Measurements from ENCODE around the gene DPP4. TPM values are rescaled to one million over a fixed set of nuclear protein-coding genes. Genes with fewer than 3 reads are reported as not detected.

The DPP4 gene
- total RNA-seq, 2 experiments from 2014 or later = not detected

- BruUV-seq (replicated peaks) = no TSS peak
- intact Hi-C loops (cut with micrococcal nuclease; ENCODE audit: unreplicated experiment) = no loop called here
- no peak for DNase-seq (ENCODE audit: low spot score)
- H3K4me3 ChIP-seq (ENCODE audit: low read depth, low read length, poor library complexity, severe bottlenecking) = no peak overlapping the region
- no peaks in the 10 kb centered on the region for H3K4me1 ChIP-seq (ENCODE audit: insufficient read depth, low read length, poor library complexity, severe bottlenecking)
- no peak overlapping the region for H3K27ac ChIP-seq (ENCODE audit: low read depth, low read length, poor library complexity, severe bottlenecking)
- no peaks in the 10 kb centered on the region for H3K9me3 ChIP-seq (ENCODE audit: low read length)
- H4K20me1 ChIP-seq (ENCODE audit: insufficient read depth, low read length) = no peaks in the 10 kb centered on the region
- H3K36me3 ChIP-seq (ENCODE audit: insufficient read depth, low read length) = no peaks in the 10 kb centered on the region
- ChIA-PET POLR2A (interaction anchor here (0.7 to 1.8 kb wide), 2 partner anchors 9 to 13 kb away, joined by 3 to 5 read pairs; no protein-coding TSS in a partner anchor), CTCF (ENCODE audit: unreplicated experiment) (no interaction called here)
- TF ChIP-seq, protein P1, sequence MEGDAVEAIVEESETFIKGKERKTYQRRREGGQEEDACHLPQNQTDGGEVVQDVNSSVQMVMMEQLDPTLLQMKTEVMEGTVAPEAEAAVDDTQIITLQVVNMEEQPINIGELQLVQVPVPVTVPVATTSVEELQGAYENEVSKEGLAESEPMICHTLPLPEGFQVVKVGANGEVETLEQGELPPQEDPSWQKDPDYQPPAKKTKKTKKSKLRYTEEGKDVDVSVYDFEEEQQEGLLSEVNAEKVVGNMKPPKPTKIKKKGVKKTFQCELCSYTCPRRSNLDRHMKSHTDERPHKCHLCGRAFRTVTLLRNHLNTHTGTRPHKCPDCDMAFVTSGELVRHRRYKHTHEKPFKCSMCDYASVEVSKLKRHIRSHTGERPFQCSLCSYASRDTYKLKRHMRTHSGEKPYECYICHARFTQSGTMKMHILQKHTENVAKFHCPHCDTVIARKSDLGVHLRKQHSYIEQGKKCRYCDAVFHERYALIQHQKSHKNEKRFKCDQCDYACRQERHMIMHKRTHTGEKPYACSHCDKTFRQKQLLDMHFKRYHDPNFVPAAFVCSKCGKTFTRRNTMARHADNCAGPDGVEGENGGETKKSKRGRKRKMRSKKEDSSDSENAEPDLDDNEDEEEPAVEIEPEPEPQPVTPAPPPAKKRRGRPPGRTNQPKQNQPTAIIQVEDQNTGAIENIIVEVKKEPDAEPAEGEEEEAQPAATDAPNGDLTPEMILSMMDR (conservative IDR thresholded peaks at IDR 0.05; ENCODE audit: low read length) = no peak
- H3K9me2 ChIP-seq (ENCODE audit: insufficient read depth, low read length) = no peaks in the 10 kb centered on the region
- no peaks in the 10 kb centered on the region for H3K79me2 ChIP-seq (ENCODE audit: insufficient read depth, low read depth, low read length)
- H3K4me2 ChIP-seq (ENCODE audit: low read length) = no peak overlapping the region
- H2AFZ ChIP-seq (ENCODE audit: low read length) = no peak overlapping the region
These were observed 74.7 kb downstream of the DPP4 start for GRCh38 chr2:161999321-161999720.

GRCh38 chr2:161998857-161999256, 75.2 kb downstream of the DPP4 start:
- Histone ChIP-seq H3K9me2 (ENCODE audit: insufficient read depth, low read length) (no peaks in the 10 kb centered on the region), H3K4me1 (ENCODE audit: insufficient read depth, low read length, poor library complexity, severe bottlenecking) (no peaks in the 10 kb centered on the region), H2AFZ (ENCODE audit: low read length) (no peak overlapping the region), H3K9me3 (ENCODE audit: low read length) (no peaks in the 10 kb centered on the region), H3K4me3 (ENCODE audit: low read depth, low read length, poor library complexity, severe bottlenecking) (no peak overlapping the region), H3K4me2 (ENCODE audit: low read length) (no peak overlapping the region), H4K20me1 (ENCODE audit: insufficient read depth, low read length) (no peaks in the 10 kb centered on the region), H3K36me3 (ENCODE audit: insufficient read depth, low read length) (no peaks in the 10 kb centered on the region), H3K27ac (ENCODE audit: low read depth, low read length, poor library complexity, severe bottlenecking) (no peak overlapping the region), H3K79me2 (ENCODE audit: insufficient read depth, low read depth, low read length) (no peaks in the 10 kb centered on the region)
- intact Hi-C loops (cut with micrococcal nuclease; ENCODE audit: unreplicated experiment) = no loop called here
- DNase-seq (ENCODE audit: low spot score) = no peak
- ChIA-PET CTCF (ENCODE audit: unreplicated experiment) (no interaction called here), POLR2A (interaction anchor here (1.8 kb wide), 1 partner anchor 8 kb away, joined by 5 read pairs; no protein-coding TSS in a partner anchor)
- TF ChIP-seq, protein P1 (conservative IDR thresholded peaks at IDR 0.05; ENCODE audit: low read length) = no peak
- no peak for TF ChIP-seq EZH2phosphoT487 (IDR thresholded peaks at IDR 0.05; ENCODE audit: borderline replicate concordance, low read depth, low read length)
- BruUV-seq (replicated peaks) = no TSS peak

- CTCF ChIA-PET (ENCODE audit: unreplicated experiment) = no interaction called here
- Histone ChIP-seq H3K9me2 (ENCODE audit: insufficient read depth, low read length) (no peaks in the 10 kb centered on the region), H3K4me3 (ENCODE audit: low read depth, low read length, poor library complexity, severe bottlenecking) (no peak overlapping the region), H3K9me3 (ENCODE audit: low read length) (no peaks in the 10 kb centered on the region), H3K27ac (ENCODE audit: low read depth, low read length, poor library complexity, severe bottlenecking) (no peak overlapping the region), H2AFZ (ENCODE audit: low read length) (no peak overlapping the region), H3K36me3 (ENCODE audit: insufficient read depth, low read length) (no peaks in the 10 kb centered on the region), H3K4me2 (ENCODE audit: low read length) (no peak overlapping the region), H3K4me1 (ENCODE audit: insufficient read depth, low read length, poor library complexity, severe bottlenecking) (no peaks in the 10 kb centered on the region), H4K20me1 (ENCODE audit: insufficient read depth, low read length) (no peaks in the 10 kb centered on the region), H3K79me2 (ENCODE audit: insufficient read depth, low read depth, low read length) (no peaks in the 10 kb centered on the region)
- intact Hi-C loops (cut with micrococcal nuclease; ENCODE audit: unreplicated experiment) = no loop called here
- POLR2A ChIA-PET = interaction anchor here (0.8 kb wide), 2 partner anchors 11 to 12 kb away, joined by 3 read pairs; no protein-coding TSS in a partner anchor
- no peak for DNase-seq (ENCODE audit: low spot score)
- no TSS peak for BruUV-seq (replicated peaks)
- TF ChIP-seq, protein P1 (conservative IDR thresholded peaks at IDR 0.05; ENCODE audit: low read length) = no peak
- TF ChIP-seq EZH2phosphoT487 (IDR thresholded peaks at IDR 0.05; ENCODE audit: borderline replicate concordance, low read depth, low read length) = no peak
These were observed 76.0 kb downstream of the DPP4 start for GRCh38 chr2:161997916-161998471.

All from OCI-LY7 (cell line).